Prostate gland (tissue), 2 donors: Measurements from ENCODE around the gene TMEM200B. TPM values are rescaled to one million over a fixed set of nuclear protein-coding genes. Genes with fewer than 3 reads are reported as not detected.

Source experiments
- DNase-seq: peaks from one replicate; pipeline ENCODE4 v3.0.0-alpha.2; 2019; ENCODE audit warnings: low spot score
- H3K27ac ChIP-seq, 2 donors: fragments of 200-600 bp; sonication (generic); 2 replicates each; pipeline ENCODE4 v1.5.1; 2017 to 2019
- H3K27me3 ChIP-seq: fragments of 200-600 bp; sonication (generic); replicated peaks from 2 replicates; pipeline ENCODE4 v1.5.1; 2019; ENCODE audit not compliant: insufficient read depth
- H3K36me3 ChIP-seq, 2 donors: fragments of 200-600 bp; sonication (generic); 1 replicate in 1 of 2; 2 replicates in 1 of 2; pipeline versions ENCODE4 v1.5.1 to v1.8.1; 2017 to 2019
- H3K4me1 ChIP-seq: fragments of 200-600 bp; sonication (generic); replicated peaks from 2 replicates; pipeline ENCODE4 v1.5.1; 2019
- H3K4me3 ChIP-seq, 2 donors: fragments of 200-600 bp; sonication (generic); 2 replicates each; pipeline ENCODE4 v1.5.1; 2017 to 2019
- H3K9me3 ChIP-seq: fragments of 200-600 bp; sonication (generic); 2 replicates; pipeline ENCODE4 v1.5.1; 2017
- POLR2A ChIP-seq: fragments of 450-650 bp; IDR thresholded peaks from one replicate; pipeline ENCODE4 v1.6.1; 2016; ENCODE audit warnings: antibody characterized with exemption, mild to moderate bottlenecking
- POLR2AphosphoS5 ChIP-seq: sonication (generic); formaldehyde crosslinking; IDR thresholded peaks from one replicate; pipeline ENCODE4 v1.6.1; 2017; ENCODE audit warnings: antibody characterized with exemption
- WGBS: methylation state at CpG from one replicate; pipeline ENCODE4 v1.1.5; 2018; 5-methylcytosine and 5-hydroxymethylcytosine counted together
- intact Hi-C: fragments of 100-400 bp; cut with DNase I; formaldehyde crosslinking; loops from one replicate; pipeline ENCODE4 v1.14.2; 2022
- total RNA-seq, 2 donors: library from RNA; depleted of rRNA; stranded (reverse); fragments of >200 nt; gene quantifications; one replicate each; pipeline ENCODE4 v1.1.0, GENCODE V29; 2016
- TF ChIP-seq, protein P1 (sequence below), 4 experiments: fragments of 200-600 bp in 2 of 4; fragments of 450-650 bp in 2 of 4; sonication (generic) in 2 of 4; IDR thresholded peaks; 1 replicate in 3 of 4; 2 replicates in 1 of 4; pipeline ENCODE4 v1.5.1; 2016 to 2019; ENCODE audit warnings: antibody characterized with exemption in 4 of 4, mild to moderate bottlenecking in 2 of 4, moderate library complexity in 2 of 4

The TMEM200B gene
- total RNA-seq, 2 donors from 2014 or later = 13.0 to 58.0 TPM

DNA sequence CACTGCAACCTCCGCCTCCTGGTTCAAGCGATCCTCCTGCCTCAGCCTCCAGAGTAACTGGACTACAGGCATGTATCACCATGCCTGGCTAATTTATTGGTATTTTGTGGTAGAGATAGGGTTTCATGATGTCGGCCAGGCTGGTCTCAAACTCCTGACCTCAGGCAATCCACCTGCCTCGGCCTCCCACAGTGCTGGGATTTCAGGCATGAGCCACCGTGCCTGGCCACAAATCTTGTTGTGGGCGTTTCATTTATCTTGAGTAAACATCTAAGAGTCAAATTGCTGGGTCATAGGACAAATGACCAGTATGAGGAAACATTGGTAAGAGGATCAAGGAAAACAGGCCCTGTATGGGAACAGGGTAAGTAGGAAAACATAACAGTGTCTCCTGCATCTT, 17.9 kb downstream of the TMEM200B start:
- no peaks in the 10 kb centered on the region for H3K4me1 ChIP-seq
- DNase-seq = no peak
- no peak overlapping the region for H3K27ac ChIP-seq
- H3K27me3 ChIP-seq = no peaks in the 10 kb centered on the region
- H3K4me3 ChIP-seq = no peak overlapping the region
- no peaks in the 10 kb centered on the region for H3K36me3 ChIP-seq
- no peak for TF ChIP-seq POLR2AphosphoS5
- TF ChIP-seq, protein P1, sequence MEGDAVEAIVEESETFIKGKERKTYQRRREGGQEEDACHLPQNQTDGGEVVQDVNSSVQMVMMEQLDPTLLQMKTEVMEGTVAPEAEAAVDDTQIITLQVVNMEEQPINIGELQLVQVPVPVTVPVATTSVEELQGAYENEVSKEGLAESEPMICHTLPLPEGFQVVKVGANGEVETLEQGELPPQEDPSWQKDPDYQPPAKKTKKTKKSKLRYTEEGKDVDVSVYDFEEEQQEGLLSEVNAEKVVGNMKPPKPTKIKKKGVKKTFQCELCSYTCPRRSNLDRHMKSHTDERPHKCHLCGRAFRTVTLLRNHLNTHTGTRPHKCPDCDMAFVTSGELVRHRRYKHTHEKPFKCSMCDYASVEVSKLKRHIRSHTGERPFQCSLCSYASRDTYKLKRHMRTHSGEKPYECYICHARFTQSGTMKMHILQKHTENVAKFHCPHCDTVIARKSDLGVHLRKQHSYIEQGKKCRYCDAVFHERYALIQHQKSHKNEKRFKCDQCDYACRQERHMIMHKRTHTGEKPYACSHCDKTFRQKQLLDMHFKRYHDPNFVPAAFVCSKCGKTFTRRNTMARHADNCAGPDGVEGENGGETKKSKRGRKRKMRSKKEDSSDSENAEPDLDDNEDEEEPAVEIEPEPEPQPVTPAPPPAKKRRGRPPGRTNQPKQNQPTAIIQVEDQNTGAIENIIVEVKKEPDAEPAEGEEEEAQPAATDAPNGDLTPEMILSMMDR (IDR thresholded peaks at IDR 0.05) = no peak
- no peak for TF ChIP-seq POLR2A
- no peaks in the 10 kb centered on the region for H3K9me3 ChIP-seq
- WGBS = 75% methylated on average over 6 of the region's 6 CpGs
- intact Hi-C loops = no loop called here

DNA sequence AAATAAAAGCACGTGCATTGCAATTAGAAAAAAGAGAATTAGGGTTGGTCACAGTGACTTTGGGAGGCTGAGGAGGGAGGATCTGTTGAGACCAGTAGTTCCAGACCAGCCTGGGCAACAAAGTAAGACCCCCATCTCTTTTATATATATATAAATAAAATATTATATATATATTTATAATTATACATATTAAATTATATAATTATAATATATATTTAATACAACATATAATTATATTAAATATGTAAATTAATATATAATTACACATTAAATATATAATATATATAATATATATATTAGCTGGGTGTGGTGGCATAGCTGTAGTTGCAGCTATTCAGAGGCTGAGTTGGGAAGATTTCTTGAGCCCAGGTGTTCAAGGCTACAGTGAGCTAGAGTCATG, 23.2 kb downstream of the TMEM200B start:
- no peak for TF ChIP-seq POLR2A
- no peak for TF ChIP-seq POLR2AphosphoS5
- TF ChIP-seq, protein P1 (IDR thresholded peaks at IDR 0.05) = no peak
- no peaks in the 10 kb centered on the region for H3K36me3 ChIP-seq
- H3K9me3 ChIP-seq = no peaks in the 10 kb centered on the region
- H3K27ac ChIP-seq = no peak overlapping the region
- H3K4me1 ChIP-seq = no peaks in the 10 kb centered on the region
- intact Hi-C loops = no loop called here
- H3K4me3 ChIP-seq = no peak overlapping the region
- WGBS = 100% methylated on average over 1 of the region's 1 CpG
- DNase-seq = no peak
- no peaks in the 10 kb centered on the region for H3K27me3 ChIP-seq

DNA sequence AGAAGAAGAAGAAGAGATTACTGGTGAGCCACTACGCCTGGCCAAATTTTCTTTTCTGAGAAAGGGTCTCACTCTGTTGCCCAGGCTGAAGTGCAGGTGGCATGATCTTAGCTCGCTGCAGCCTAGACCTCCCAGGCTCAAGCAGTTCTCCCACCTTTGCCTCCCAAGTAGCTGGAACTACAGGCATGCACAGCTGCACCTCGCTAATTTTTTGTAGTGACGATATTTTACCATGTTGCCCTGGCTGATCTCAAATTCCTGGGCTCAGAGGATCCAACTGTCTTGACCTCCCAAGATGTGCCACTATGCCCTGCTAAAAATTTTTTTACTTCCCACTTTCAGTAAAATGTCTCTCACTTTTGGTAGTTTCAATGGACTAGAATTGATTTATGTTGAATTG, 24.4 kb downstream of the TMEM200B start:
- H3K36me3 ChIP-seq = no peaks in the 10 kb centered on the region

DNA sequence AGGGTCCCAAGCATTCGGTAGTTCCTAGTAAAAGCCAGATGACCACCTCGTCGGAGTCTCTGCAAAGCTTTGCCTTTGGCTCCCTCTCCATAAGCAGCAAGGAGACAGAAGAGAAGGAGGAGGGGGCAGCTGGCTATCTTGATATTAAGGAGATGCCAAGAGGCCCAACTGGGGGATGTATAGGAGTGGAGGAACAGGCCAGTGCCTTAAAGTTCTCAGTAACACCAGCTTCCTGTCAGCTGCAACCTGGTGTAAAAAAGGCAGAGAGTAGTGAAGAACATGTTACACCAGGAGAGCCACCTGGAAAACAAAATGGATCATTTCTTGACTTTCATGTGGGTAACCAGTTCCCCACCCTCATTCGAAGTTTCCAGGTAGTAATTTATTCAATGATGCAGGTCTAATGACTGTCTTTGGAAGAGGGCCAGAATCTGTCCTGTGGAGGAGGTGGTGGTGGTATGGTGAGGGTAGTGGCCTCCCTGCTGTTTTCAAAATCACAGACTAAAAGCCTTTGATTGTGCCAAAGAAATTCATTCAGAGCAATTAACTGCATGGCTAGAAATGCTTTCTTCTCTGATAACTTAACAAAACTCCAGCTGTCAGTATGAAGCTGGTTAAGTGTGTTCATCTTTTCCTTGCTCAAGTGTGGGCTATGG, 27.3 kb downstream of the TMEM200B start:
- Histone ChIP-seq H3K27me3 (no peaks in the 10 kb centered on the region), H3K9me3 (no peaks in the 10 kb centered on the region), H3K27ac (no peak overlapping the region), H3K4me1 (no peaks in the 10 kb centered on the region), H3K4me3 (no peak overlapping the region), H3K36me3 (no peaks in the 10 kb centered on the region)
- TF ChIP-seq, protein P1 (IDR thresholded peaks at IDR 0.05) = no peak
- TF ChIP-seq POLR2AphosphoS5 (no peak), POLR2A (no peak)
- WGBS = 60% methylated on average over 4 of the region's 4 CpGs
- DNase-seq = no peak
- intact Hi-C loops = no loop called here

More for the DNA sequence above, 24.4 kb downstream of the TMEM200B start:
- intact Hi-C loops = no loop called here
- Histone ChIP-seq H3K9me3 (no peaks in the 10 kb centered on the region), H3K4me3 (no peak overlapping the region), H3K4me1 (no peaks in the 10 kb centered on the region), H3K27me3 (no peaks in the 10 kb centered on the region), H3K27ac (no peak overlapping the region)
- 73% methylated on average over 4 of the region's 4 CpGs for WGBS
- TF ChIP-seq POLR2A (no peak), POLR2AphosphoS5 (no peak)
- TF ChIP-seq, protein P1 (IDR thresholded peaks at IDR 0.05) = no peak
- no peak for DNase-seq

DNA sequence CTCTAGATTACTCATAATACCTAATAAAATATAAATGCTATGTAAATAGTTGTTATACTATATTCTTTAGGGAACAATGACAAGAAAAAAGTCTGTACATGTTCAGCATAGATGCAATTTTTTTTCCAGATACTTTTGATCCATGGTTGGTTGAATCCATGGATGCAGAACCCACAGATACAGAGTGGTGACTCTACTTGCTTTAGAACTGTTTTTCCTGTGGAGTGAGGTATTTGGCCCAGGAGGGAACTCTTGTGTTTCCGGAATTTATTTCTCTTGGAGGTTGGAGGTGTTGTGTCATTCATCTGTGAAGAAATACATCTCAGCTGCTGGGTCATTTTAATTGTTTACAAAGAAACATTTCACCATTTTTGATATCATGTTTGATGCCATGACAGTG, 28.7 kb downstream of the TMEM200B start:
- TF ChIP-seq, protein P1 (IDR thresholded peaks at IDR 0.05) = no peak
- TF ChIP-seq POLR2A = no peak
- no peak for TF ChIP-seq POLR2AphosphoS5
- Histone ChIP-seq H3K36me3 (no peaks in the 10 kb centered on the region), H3K4me3 (no peak overlapping the region), H3K27ac (no peak overlapping the region), H3K4me1 (no peaks in the 10 kb centered on the region), H3K9me3 (no peaks in the 10 kb centered on the region), H3K27me3 (no peaks in the 10 kb centered on the region)
- DNase-seq = no peak
- intact Hi-C loops = no loop called here
- 92% methylated on average over 1 of the region's 1 CpG for WGBS
